Activated naive CD4-positive, alpha-beta T cell treated with anti-CD3 and anti-CD28 coated beads for 36 hours (primary cell): ENCODE measurements around the gene SLC26A9. TPM values are rescaled to one million over a fixed set of nuclear protein-coding genes. Genes with fewer than 3 reads are reported as not detected.

Experiments
- CTCF ChIA-PET: fragments of 350-600 bp; sonication (Branson Sonifier 250); formaldehyde crosslinking; loops from one replicate; lab custom pipeline; 2021; ENCODE audit warnings: antibody characterized with exemption; lab: Charles Lee
- DNase-seq: peaks from one replicate; pipeline ENCODE4 v3.0.0-alpha.2; 2020
- H3K27ac Mint-ChIP-seq: one replicate; pipeline ENCODE4 v1.8.0; 2021; ENCODE audit warnings: mild to moderate bottlenecking, mixed read lengths
- H3K27me3 Mint-ChIP-seq: one replicate; pipeline ENCODE4 v1.8.0; 2021; ENCODE audit warnings: low read depth, mixed read lengths
- H3K36me3 Mint-ChIP-seq: one replicate; pipeline ENCODE4 v1.8.0; 2021; ENCODE audit warnings: low read depth, mixed read lengths
- H3K4me1 Mint-ChIP-seq: one replicate; pipeline ENCODE4 v1.8.0; 2021; ENCODE audit warnings: low read depth, mixed read lengths
- H3K4me3 Mint-ChIP-seq: one replicate; pipeline ENCODE4 v1.8.0; 2021; ENCODE audit warnings: mild to moderate bottlenecking, moderate library complexity, mixed read lengths
- H3K9me3 Mint-ChIP-seq: one replicate; pipeline ENCODE4 v1.8.0; 2021; ENCODE audit warnings: mixed read lengths
- intact Hi-C: fragments of 100-400 bp; cut with micrococcal nuclease; formaldehyde crosslinking; loops from one replicate; pipeline ENCODE4 v1.15.1; 2023
- total RNA-seq, 2 experiments: library from RNA; stranded (reverse); gene quantifications; one replicate each; pipeline ENCODE4 v1.2.3, GENCODE V29; 2021

The SLC26A9 gene
- total RNA-seq, 2 experiments from 2014 or later = not detected

GRCh38 chr1:205920861-205921569 lies 22.2 kb downstream of the SLC26A9 start:
- CTCF ChIA-PET = interaction anchor here (0.6 to 6.2 kb wide), 6 partner anchors 57 to 185 kb away, joined by 3 to 172 read pairs (median 12); partner anchors contain the start of gene PM20D1
- no peaks in the 10 kb centered on the region for H3K4me1 Mint-ChIP-seq
- no peak overlapping the region for H3K27ac Mint-ChIP-seq
- H3K4me3 Mint-ChIP-seq = no peak overlapping the region
- no peaks in the 10 kb centered on the region for H3K27me3 Mint-ChIP-seq
- H3K9me3 Mint-ChIP-seq = no peaks in the 10 kb centered on the region
- no peaks in the 10 kb centered on the region for H3K36me3 Mint-ChIP-seq
- no peak for DNase-seq
- intact Hi-C loops = no loop called here

GRCh38 chr1:205920159-205920558 lies 23.1 kb downstream of the SLC26A9 start:
- Mint-ChIP-seq H3K27ac (no peak overlapping the region), H3K4me1 (no peaks in the 10 kb centered on the region), H3K4me3 (no peak overlapping the region), H3K27me3 (no peaks in the 10 kb centered on the region), H3K36me3 (no peaks in the 10 kb centered on the region), H3K9me3 (no peaks in the 10 kb centered on the region)
- intact Hi-C loops = no loop called here
- DNase-seq = no peak
- CTCF ChIA-PET = interaction anchor here (1.1 to 6.2 kb wide), 9 partner anchors 39 to 262 kb away, joined by 3 to 172 read pairs (median 18); partner anchors contain the start of gene PM20D1

GRCh38 chr1:205918955-205919746 lies 24.1 kb downstream of the SLC26A9 start:
- H3K36me3 Mint-ChIP-seq = no peaks in the 10 kb centered on the region
- H3K27me3 Mint-ChIP-seq = no peaks in the 10 kb centered on the region
- H3K9me3 Mint-ChIP-seq = no peaks in the 10 kb centered on the region
- CTCF ChIA-PET = interaction anchor here (0.6 to 6.2 kb wide), 22 partner anchors 8 to 1057 kb away, joined by 3 to 172 read pairs (median 4); partner anchors contain the start of gene PM20D1
- peak; percentile 91 for DNase-seq
- no peak overlapping the region for H3K4me3 Mint-ChIP-seq
- no peak overlapping the region for H3K27ac Mint-ChIP-seq
- H3K4me1 Mint-ChIP-seq = no peaks in the 10 kb centered on the region
- intact Hi-C loops = loop anchor here (1.0 to 5.0 kb wide), 4 partner anchors 58 to 262 kb away; no protein-coding TSS in a partner anchor

- Mint-ChIP-seq H3K27me3 (no peaks in the 10 kb centered on the region), H3K27ac (no peak overlapping the region), H3K36me3 (no peaks in the 10 kb centered on the region), H3K4me1 (no peaks in the 10 kb centered on the region), H3K4me3 (no peak overlapping the region), H3K9me3 (no peaks in the 10 kb centered on the region)
- CTCF ChIA-PET = interaction anchor here (0.6 to 6.2 kb wide), 19 partner anchors 7 to 259 kb away, joined by 3 to 172 read pairs (median 5); no protein-coding TSS in a partner anchor
- intact Hi-C loops = loop anchor here (5.0 kb wide), 1 partner anchor 260 kb away; no protein-coding TSS in a partner anchor
- no peak for DNase-seq
These were observed 25.6 kb downstream of the SLC26A9 start for GRCh38 chr1:205917466-205918238.

GRCh38 chr1:205916541-205916940 lies 26.7 kb downstream of the SLC26A9 start:
- intact Hi-C loops = loop anchor here (5.0 kb wide), 1 partner anchor 259 kb away; no protein-coding TSS in a partner anchor
- Mint-ChIP-seq H3K27ac (no peak overlapping the region), H3K9me3 (no peaks in the 10 kb centered on the region), H3K27me3 (no peaks in the 10 kb centered on the region), H3K36me3 (no peaks in the 10 kb centered on the region), H3K4me1 (no peaks in the 10 kb centered on the region), H3K4me3 (no peak overlapping the region)
- CTCF ChIA-PET = interaction anchor here (0.7 to 6.2 kb wide), 9 partner anchors 9 to 258 kb away, joined by 3 to 172 read pairs (median 5); no protein-coding TSS in a partner anchor
- no peak for DNase-seq

- intact Hi-C loops = loop anchor here (5.0 kb wide), 1 partner anchor 258 kb away; no protein-coding TSS in a partner anchor
These were observed 27.8 kb downstream of the SLC26A9 start for GRCh38 chr1:205915354-205915990.

GRCh38 chr1:205914730-205915129 lies 28.5 kb downstream of the SLC26A9 start:
- DNase-seq = no peak
- Mint-ChIP-seq H3K36me3 (no peaks in the 10 kb centered on the region), H3K27ac (no peak overlapping the region), H3K4me1 (no peaks in the 10 kb centered on the region), H3K27me3 (no peaks in the 10 kb centered on the region), H3K9me3 (no peaks in the 10 kb centered on the region), H3K4me3 (no peak overlapping the region)
- intact Hi-C loops = loop anchor here (5.0 kb wide), 1 partner anchor 257 kb away; no protein-coding TSS in a partner anchor
- CTCF ChIA-PET = interaction anchor here (0.5 to 4.3 kb wide), 5 partner anchors 14 to 257 kb away, joined by 3 to 26 read pairs (median 6); no protein-coding TSS in a partner anchor

More at GRCh38 chr1:205915354-205915990, 27.8 kb downstream of the SLC26A9 start:
- Mint-ChIP-seq H3K36me3 (no peaks in the 10 kb centered on the region), H3K4me1 (no peaks in the 10 kb centered on the region), H3K4me3 (no peak overlapping the region), H3K27ac (no peak overlapping the region), H3K9me3 (no peaks in the 10 kb centered on the region), H3K27me3 (no peaks in the 10 kb centered on the region)
- CTCF ChIA-PET = interaction anchor here (0.6 to 4.3 kb wide), 5 partner anchors 14 to 257 kb away, joined by 3 to 26 read pairs (median 6); no protein-coding TSS in a partner anchor
- DNase-seq = no peak

GRCh38 chr1:205914155-205914507 lies 29.1 kb downstream of the SLC26A9 start:
- Mint-ChIP-seq H3K4me1 (no peaks in the 10 kb centered on the region), H3K9me3 (no peaks in the 10 kb centered on the region), H3K4me3 (no peak overlapping the region), H3K27me3 (no peaks in the 10 kb centered on the region), H3K27ac (no peak overlapping the region), H3K36me3 (no peaks in the 10 kb centered on the region)
- CTCF ChIA-PET = interaction anchor here (2.0 to 4.3 kb wide), 3 partner anchors 63 to 256 kb away, joined by 6 to 26 read pairs (median 6); no protein-coding TSS in a partner anchor
- no peak for DNase-seq
- intact Hi-C loops = no loop called here

GRCh38 chr1:205913451-205914154 lies 29.7 kb downstream of the SLC26A9 start:
- Mint-ChIP-seq H3K4me1 (no peaks in the 10 kb centered on the region), H3K27me3 (no peaks in the 10 kb centered on the region), H3K27ac (no peak overlapping the region), H3K4me3 (no peak overlapping the region), H3K36me3 (no peaks in the 10 kb centered on the region), H3K9me3 (no peaks in the 10 kb centered on the region)
- intact Hi-C loops = no loop called here
- CTCF ChIA-PET = interaction anchor here (2.0 to 4.3 kb wide), 3 partner anchors 64 to 255 kb away, joined by 6 to 26 read pairs (median 6); no protein-coding TSS in a partner anchor
- no peak for DNase-seq

- H3K4me1 Mint-ChIP-seq = no peaks in the 10 kb centered on the region
- H3K36me3 Mint-ChIP-seq = no peaks in the 10 kb centered on the region
- intact Hi-C loops = loop anchor here (1.0 kb wide), 1 partner anchor 116 kb away; no protein-coding TSS in a partner anchor
- no peaks in the 10 kb centered on the region for H3K9me3 Mint-ChIP-seq
- no peak overlapping the region for H3K4me3 Mint-ChIP-seq
- peak; percentile 18 for DNase-seq
- H3K27ac Mint-ChIP-seq = no peak overlapping the region
- no peaks in the 10 kb centered on the region for H3K27me3 Mint-ChIP-seq
- CTCF ChIA-PET = interaction anchor here (0.6 to 2.3 kb wide), 10 partner anchors 10 to 250 kb away, joined by 3 to 12 read pairs (median 4); partner anchors contain the start of gene PM20D1
These were observed 35.5 kb downstream of the SLC26A9 start for GRCh38 chr1:205907794-205908193.
